ENCODE measurements around the gene PRDM16. TPM values are rescaled to one million over a fixed set of nuclear protein-coding genes. Genes with fewer than 3 reads are reported as not detected.
A peak's percentile ranks its signal among the peaks of the same experiment; 100 is the strongest.

The PRDM16 gene
- total RNA-seq, 1 experiment from 2014 or later = 0.17 TPM

DNA sequence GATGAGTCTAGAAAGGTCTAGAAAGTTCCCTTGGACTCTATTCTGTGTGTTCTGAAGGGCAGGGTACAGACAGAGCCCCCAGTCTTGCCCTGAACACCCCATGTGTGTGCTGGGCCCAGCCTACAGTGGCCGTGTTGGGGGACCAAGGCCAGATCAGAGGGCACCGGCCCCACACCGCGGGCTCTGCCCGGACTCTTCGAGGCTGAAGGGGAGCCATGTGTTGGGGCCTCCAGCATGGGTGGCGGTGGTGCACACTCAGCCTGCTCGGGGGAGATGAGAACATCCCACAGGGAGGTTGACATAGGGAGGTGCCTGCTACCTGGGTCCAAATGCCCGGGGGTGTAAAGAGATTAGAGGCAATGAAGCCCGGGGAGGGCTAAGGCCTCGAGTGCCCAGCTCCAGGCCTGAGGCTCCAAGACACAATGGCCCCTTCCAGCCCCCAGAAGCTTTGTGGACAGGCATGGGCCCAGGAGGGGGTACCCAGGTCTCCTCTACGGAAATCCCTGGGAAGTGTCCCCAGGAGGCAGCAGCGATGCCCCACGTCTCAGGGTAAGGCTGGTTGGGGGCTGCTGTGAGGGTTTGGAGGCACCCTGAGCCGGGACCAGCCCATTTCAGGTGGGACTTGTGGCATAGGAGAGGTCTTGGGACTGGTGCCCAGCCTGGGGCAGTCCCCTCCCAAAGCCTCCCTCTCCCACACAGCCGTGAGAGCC, 397.5 kb downstream of the PRDM16 start:
- H3K4me1 Mint-ChIP-seq = peaks cover 7 to 15% of the 10 kb centered on the region in 2 experiments
- TF ChIP-seq CTCF (conservative IDR thresholded peaks at IDR 0.05) = no peak
- H4K91ac ChIP-seq (ENCODE audit: insufficient read length, low read depth, low read length) = no peak overlapping the region
- no peak overlapping the region for H3K27ac ChIP-seq (ENCODE audit: insufficient read length, low read depth, low read length)
- no peaks in the 10 kb centered on the region for H3K79me2 ChIP-seq (ENCODE audit: insufficient read depth, low read length)
- H3T11ph ChIP-seq (ENCODE audit: low read length) = no peak overlapping the region
- H2BK15ac ChIP-seq (ENCODE audit: low read depth, low read length) = no peak overlapping the region
- H3K4me3 Mint-ChIP-seq = no peak overlapping the region
- H2BK5ac ChIP-seq (ENCODE audit: insufficient read length, low read length) = no peak overlapping the region
- H3K4me2 ChIP-seq (ENCODE audit: insufficient read depth, insufficient read length, low read length) = no peak overlapping the region
- no peak overlapping the region for H3K56ac ChIP-seq (ENCODE audit: insufficient read length, low read depth, low read length)
- DNase-seq = no peak
- H3K27me3 Mint-ChIP-seq (ENCODE audit: low read depth) = no peaks in the 10 kb centered on the region
- no peak overlapping the region for H3K14ac ChIP-seq (ENCODE audit: insufficient read depth, low read length)
- H3K23me2 ChIP-seq (ENCODE audit: insufficient read length, low read depth, low read length, poor library complexity, severe bottlenecking) = no peaks in the 10 kb centered on the region
- no peak overlapping the region for H2BK120ac ChIP-seq (ENCODE audit: low read depth, low read length, poor library complexity, severe bottlenecking)
- H2AFZ ChIP-seq (ENCODE audit: low read length) = no peak overlapping the region
- no peak overlapping the region for H3K9ac ChIP-seq (ENCODE audit: extremely low read depth, insufficient read length, low read length)
- no peak overlapping the region for H3K18ac ChIP-seq (ENCODE audit: insufficient read length, low read depth, low read length)
- H2AK5ac ChIP-seq (ENCODE audit: insufficient read length, low read length) = no peak overlapping the region
- H2BK12ac ChIP-seq (ENCODE audit: insufficient read length, low read depth, low read length) = no peak overlapping the region
- peaks cover 5% of the 10 kb centered on the region; the same call in 1 of the 2 replicates for H3K4me1 ChIP-seq (ENCODE audit: insufficient read depth, low read length)
- no peaks in the 10 kb centered on the region for H3K9me3 ChIP-seq (ENCODE audit: control insufficient read depth, low read depth, low read length)
- WGBS (ENCODE audit: extremely low coverage, insufficient read length, low lambda C conversion rate) = no CpG with 5 or more reads among the region's 16 CpGs
- H3K9me3 Mint-ChIP-seq = no peaks in the 10 kb centered on the region
- no peak overlapping the region for H3K4ac ChIP-seq (ENCODE audit: low read depth, low read length)
- no peak overlapping the region for H4K5ac ChIP-seq (ENCODE audit: insufficient read length, low read depth, low read length)
- H4K20me1 ChIP-seq (ENCODE audit: control insufficient read depth, insufficient read depth, insufficient read length) = peaks cover 2% of the 10 kb centered on the region
- H4K8ac ChIP-seq (replicated peaks; ENCODE audit: insufficient read length, low read depth, low read length) = no peak overlapping the region
- H2BK20ac ChIP-seq (ENCODE audit: low read depth, low read length, poor library complexity, severe bottlenecking) = no peak overlapping the region
- no peaks in the 10 kb centered on the region for H3K79me1 ChIP-seq (ENCODE audit: insufficient read depth, low read depth, low read length, poor library complexity, severe bottlenecking)
- no peaks in the 10 kb centered on the region for H3K27me3 ChIP-seq (ENCODE audit: insufficient read depth, low read length)
- no peak overlapping the region for H3K23ac ChIP-seq (ENCODE audit: insufficient read length, low read depth, low read length)
- peaks cover 0 to 27% (median 7%) of the 10 kb centered on the region in 3 experiments; a peak in 5 of 7 replicates for H3K36me3 Mint-ChIP-seq (ENCODE audit: insufficient read depth in 1 of 3, low read depth in 3 of 3)
- H3K27ac Mint-ChIP-seq = peak overlapping the region in 2 of 3 experiments; percentile 75 to 95; a peak in 3 of 7 replicates

Measured in H9 (cell line).